Activated CD4-positive, alpha-beta T cell treated with anti-CD3 and anti-CD28 coated beads for 36 hours (primary cell): ENCODE measurements around the gene ZC3H4. TPM values are rescaled to one million over a fixed set of nuclear protein-coding genes. Genes with fewer than 3 reads are reported as not detected.
"Not testable (repeated sequence)": the region's sequence is repeated elsewhere in the genome, so short reads cannot be mapped to it uniquely, and the experiment has no call there.

Experiments
- ATAC-seq: fragments of 200-7000 bp; cut with Tn5 transposase; one replicate; pipeline ENCODE4 v1.10.0; 2021; ENCODE audit warnings: mild to moderate bottlenecking, moderate library complexity
- CTCF ChIA-PET: fragments of 350-600 bp; sonication (Branson Sonifier 250); formaldehyde crosslinking; loops from one replicate; lab custom pipeline; 2021; ENCODE audit warnings: antibody characterized with exemption; lab: Charles Lee
- POLR2A ChIA-PET: fragments of 350-600 bp; sonication (Branson Sonifier 250); formaldehyde crosslinking; loops from one replicate; lab custom pipeline; 2021; ENCODE audit warnings: antibody characterized with exemption, inconsistent platforms; lab: Charles Lee
- DNase-seq: peaks from one replicate; pipeline ENCODE4 v3.0.0-alpha.2; 2020
- H3K27ac Mint-ChIP-seq: one replicate; pipeline ENCODE4 v1.8.0; 2021; ENCODE audit warnings: mixed read lengths
- H3K27me3 Mint-ChIP-seq: one replicate; pipeline ENCODE4 v1.8.0; 2021; ENCODE audit warnings: mixed read lengths
- H3K36me3 Mint-ChIP-seq: one replicate; pipeline ENCODE4 v1.8.0; 2021; ENCODE audit warnings: low read depth, mixed read lengths
- H3K4me1 Mint-ChIP-seq: one replicate; pipeline ENCODE4 v1.8.0; 2021; ENCODE audit warnings: mixed read lengths
- H3K4me3 Mint-ChIP-seq: one replicate; pipeline ENCODE4 v1.8.0; 2021; ENCODE audit warnings: mild to moderate bottlenecking, moderate library complexity, mixed read lengths
- H3K9me3 Mint-ChIP-seq: one replicate; pipeline ENCODE4 v1.8.0; 2021; ENCODE audit warnings: low read depth, mixed read lengths
- intact Hi-C, 2 experiments: fragments of 100-400 bp; cut with DNase I in 1 of 2; cut with micrococcal nuclease in 1 of 2; formaldehyde crosslinking; loops; one replicate each; pipeline versions ENCODE4 v1.14.2 to v1.15.1; 2022 to 2024; cut with DNase I, micrococcal nuclease
- total RNA-seq, 2 experiments: library from RNA; stranded (reverse); gene quantifications; one replicate each; pipeline ENCODE4 v1.2.3, GENCODE V29; 2021

Gene ZC3H4
- total RNA-seq, 2 experiments from 2014 or later = 88.6 to 128 TPM

- Mint-ChIP-seq H3K4me1 (peaks cover 18% of the 10 kb centered on the region), H3K9me3 (no peaks in the 10 kb centered on the region), H3K4me3 (no peak overlapping the region), H3K27ac (no peak overlapping the region), H3K27me3 (no peaks in the 10 kb centered on the region), H3K36me3 (peaks cover 63% of the 10 kb centered on the region)
- ATAC-seq (no peak), DNase-seq (no peak)
- ChIA-PET POLR2A (no interaction called here), CTCF (no interaction called here)
- intact Hi-C loops = no loop called here
Observed at GRCh38 chr19:47089767-47090350, 23.7 kb downstream of the ZC3H4 start.

- H3K27ac Mint-ChIP-seq = no peak overlapping the region
- intact Hi-C loops = no loop called here
- H3K27me3 Mint-ChIP-seq = no peaks in the 10 kb centered on the region
- H3K4me3 Mint-ChIP-seq = no peak overlapping the region
- POLR2A ChIA-PET = no interaction called here
- no peak for DNase-seq
- CTCF ChIA-PET = no interaction called here
- H3K4me1 Mint-ChIP-seq = no peaks in the 10 kb centered on the region
- H3K36me3 Mint-ChIP-seq = peaks cover 58% of the 10 kb centered on the region
- no peaks in the 10 kb centered on the region for H3K9me3 Mint-ChIP-seq
- no peak for ATAC-seq
Observed at GRCh38 chr19:47086280-47086679, 27.3 kb downstream of the ZC3H4 start.

- intact Hi-C loops = no loop called here
- peak overlapping the region; percentile 37 for H3K27ac Mint-ChIP-seq
- H3K9me3 Mint-ChIP-seq = no peaks in the 10 kb centered on the region
- no peak for ATAC-seq
- peaks cover 49% of the 10 kb centered on the region for H3K36me3 Mint-ChIP-seq
- POLR2A ChIA-PET = no interaction called here
- H3K27me3 Mint-ChIP-seq = no peaks in the 10 kb centered on the region
- CTCF ChIA-PET = no interaction called here
- H3K4me1 Mint-ChIP-seq = no peaks in the 10 kb centered on the region
- no peak overlapping the region for H3K4me3 Mint-ChIP-seq
- no peak for DNase-seq
Observed at GRCh38 chr19:47084879-47085439, 28.6 kb downstream of the ZC3H4 start.

- ChIA-PET CTCF (interaction anchor here (0.7 to 2.0 kb wide), 7 partner anchors 15 to 555 kb away, joined by 3 to 7 read pairs (median 4); partner anchors contain the start of genes SAE1 and ZC3H4), POLR2A (no interaction called here)
- no peak overlapping the region for H3K27ac Mint-ChIP-seq
- peaks cover 49% of the 10 kb centered on the region for H3K36me3 Mint-ChIP-seq
- H3K4me1 Mint-ChIP-seq = no peaks in the 10 kb centered on the region
- H3K4me3 Mint-ChIP-seq = no peak overlapping the region
- intact Hi-C loops = no loop called here
- DNase-seq = no peak
- H3K9me3 Mint-ChIP-seq = no peaks in the 10 kb centered on the region
- no peaks in the 10 kb centered on the region for H3K27me3 Mint-ChIP-seq
- no peak for ATAC-seq
Observed at GRCh38 chr19:47082493-47082892, 31.1 kb downstream of the ZC3H4 start.

- ChIA-PET POLR2A (interaction anchor here (0.8 kb wide), 1 partner anchor 27 kb away, joined by 4 read pairs; no protein-coding TSS in a partner anchor), CTCF (interaction anchor here (0.7 to 2.1 kb wide), 6 partner anchors 32 to 163 kb away, joined by 3 to 12 read pairs (median 6); partner anchors contain the start of gene ZC3H4)
- peaks cover 50% of the 10 kb centered on the region for H3K36me3 Mint-ChIP-seq
- peak overlapping the region; percentile 42 for H3K27ac Mint-ChIP-seq
- ATAC-seq (no peak), DNase-seq (no peak)
- no peaks in the 10 kb centered on the region for H3K9me3 Mint-ChIP-seq
- no peak overlapping the region for H3K4me3 Mint-ChIP-seq
- no peaks in the 10 kb centered on the region for H3K4me1 Mint-ChIP-seq
- intact Hi-C loops = no loop called here
- H3K27me3 Mint-ChIP-seq = no peaks in the 10 kb centered on the region
Observed at GRCh38 chr19:47081095-47081494, 32.5 kb downstream of the ZC3H4 start.

GRCh38 chr19:47078351-47078750, 35.2 kb downstream of the ZC3H4 start:
- H3K4me3 Mint-ChIP-seq, H3K4me1 Mint-ChIP-seq, ATAC-seq, H3K9me3 Mint-ChIP-seq, H3K27me3 Mint-ChIP-seq, H3K27ac Mint-ChIP-seq, intact Hi-C loops, POLR2A ChIA-PET, DNase-seq: not testable (repeated sequence)
- CTCF ChIA-PET = interaction anchor here (0.6 to 2.0 kb wide), 8 partner anchors 12 to 427 kb away, joined by 3 to 20 read pairs (median 4); partner anchors contain the start of gene SAE1
- peaks cover 50% of the 10 kb centered on the region for H3K36me3 Mint-ChIP-seq

- Mint-ChIP-seq H3K4me3 (no peak overlapping the region), H3K4me1 (peaks cover 3% of the 10 kb centered on the region), H3K27me3 (no peaks in the 10 kb centered on the region), H3K9me3 (no peaks in the 10 kb centered on the region), H3K36me3 (peaks cover 48% of the 10 kb centered on the region), H3K27ac (no peak overlapping the region)
- DNase-seq (no peak), ATAC-seq (no peak)
- ChIA-PET POLR2A (interaction anchor here (1.0 kb wide), 1 partner anchor 38 kb away, joined by 3 read pairs; the partner anchor contains the start of gene ZC3H4), CTCF (no interaction called here)
- intact Hi-C loops = no loop called here
Observed at GRCh38 chr19:47075941-47076340, 37.6 kb downstream of the ZC3H4 start.

GRCh38 chr19:47075179-47075810, 38.3 kb downstream of the ZC3H4 start:
- H3K27me3 Mint-ChIP-seq = no peaks in the 10 kb centered on the region
- DNase-seq = no peak
- ChIA-PET CTCF (no interaction called here), POLR2A (no interaction called here)
- peaks cover 54% of the 10 kb centered on the region for H3K36me3 Mint-ChIP-seq
- no peak overlapping the region for H3K4me3 Mint-ChIP-seq
- H3K27ac Mint-ChIP-seq = no peak overlapping the region
- intact Hi-C loops = no loop called here
- peaks cover 3% of the 10 kb centered on the region for H3K4me1 Mint-ChIP-seq
- no peaks in the 10 kb centered on the region for H3K9me3 Mint-ChIP-seq
- ATAC-seq = no peak

GRCh38 chr19:47074621-47075020, 39.0 kb downstream of the ZC3H4 start:
- ChIA-PET POLR2A (no interaction called here), CTCF (no interaction called here)
- Mint-ChIP-seq H3K27ac (no peak overlapping the region), H3K36me3 (peaks cover 58% of the 10 kb centered on the region), H3K9me3 (no peaks in the 10 kb centered on the region), H3K4me1 (peaks cover 3% of the 10 kb centered on the region), H3K4me3 (no peak overlapping the region), H3K27me3 (no peaks in the 10 kb centered on the region)
- DNase-seq = no peak
- intact Hi-C loops = no loop called here
- ATAC-seq = no peak

GRCh38 chr19:47073574-47073973, 40.0 kb downstream of the ZC3H4 start:
- H3K9me3 Mint-ChIP-seq = no peaks in the 10 kb centered on the region
- H3K4me3 Mint-ChIP-seq = no peak overlapping the region
- no peaks in the 10 kb centered on the region for H3K27me3 Mint-ChIP-seq
- POLR2A ChIA-PET = no interaction called here
- CTCF ChIA-PET = interaction anchor here (1.0 to 1.4 kb wide), 2 partner anchors 55 to 60 kb away, joined by 3 to 4 read pairs; no protein-coding TSS in a partner anchor
- ATAC-seq (no peak), DNase-seq (no peak)
- H3K27ac Mint-ChIP-seq = no peak overlapping the region
- intact Hi-C loops = no loop called here
- peaks cover 55% of the 10 kb centered on the region for H3K36me3 Mint-ChIP-seq
- H3K4me1 Mint-ChIP-seq = peaks cover 3% of the 10 kb centered on the region

- ChIA-PET CTCF (interaction anchor here (1.0 to 1.4 kb wide), 2 partner anchors 53 to 59 kb away, joined by 3 to 4 read pairs; no protein-coding TSS in a partner anchor), POLR2A (no interaction called here)
Observed at GRCh38 chr19:47072323-47072722, 41.3 kb downstream of the ZC3H4 start.

More at GRCh38 chr19:47072323-47072722, 41.3 kb downstream of the ZC3H4 start:
- no peaks in the 10 kb centered on the region for H3K9me3 Mint-ChIP-seq
- no peak overlapping the region for H3K27ac Mint-ChIP-seq
- H3K27me3 Mint-ChIP-seq = no peaks in the 10 kb centered on the region
- DNase-seq = no peak
- H3K4me1 Mint-ChIP-seq = peaks cover 3% of the 10 kb centered on the region
- no peak for ATAC-seq
- no peak overlapping the region for H3K4me3 Mint-ChIP-seq
- intact Hi-C loops = no loop called here
- peaks cover 52% of the 10 kb centered on the region for H3K36me3 Mint-ChIP-seq
